Activated B cell treated with CpG ODN at 0.5 μM for 24 hours (primary cell): ENCODE data around the gene KAZN. TPM values are rescaled to one million over a fixed set of nuclear protein-coding genes. Genes with fewer than 3 reads are reported as not detected.

ENCODE experiments used
- ATAC-seq: fragments of 200-7000 bp; cut with Tn5 transposase; one replicate; pipeline ENCODE4 v1.10.0; 2021; ENCODE audit warnings: low read depth, mild to moderate bottlenecking, moderate library complexity
- CTCF ChIA-PET: fragments of 350-600 bp; sonication (Branson Sonifier 250); formaldehyde crosslinking; loops from one replicate; lab custom pipeline; 2021; ENCODE audit warnings: antibody characterized with exemption; lab: Charles Lee
- POLR2A ChIA-PET: fragments of 350-600 bp; sonication (Branson Sonifier 250); formaldehyde crosslinking; loops from one replicate; lab custom pipeline; 2021; ENCODE audit warnings: antibody characterized with exemption; lab: Charles Lee
- DNase-seq: peaks from one replicate; pipeline ENCODE4 v3.0.0; 2022
- H3K27ac Mint-ChIP-seq: one replicate; pipeline ENCODE4 v1.8.0; 2020; ENCODE audit warnings: mixed read lengths
- H3K27me3 Mint-ChIP-seq: one replicate; pipeline ENCODE4 v1.8.0; 2021; ENCODE audit warnings: mixed read lengths
- H3K36me3 Mint-ChIP-seq: one replicate; pipeline ENCODE4 v1.8.0; 2021; ENCODE audit warnings: low read depth, mixed read lengths
- H3K4me1 Mint-ChIP-seq: one replicate; pipeline ENCODE4 v1.8.0; 2021; ENCODE audit warnings: mixed read lengths
- H3K4me3 Mint-ChIP-seq: one replicate; pipeline ENCODE4 v1.8.0; 2020; ENCODE audit warnings: mild to moderate bottlenecking, mixed read lengths
- H3K9me3 Mint-ChIP-seq: one replicate; pipeline ENCODE4 v1.8.0; 2020; ENCODE audit warnings: mixed read lengths
- intact Hi-C: fragments of 100-400 bp; cut with micrococcal nuclease; formaldehyde crosslinking; loops from one replicate; pipeline ENCODE4 v1.15.1; 2024
- total RNA-seq: library from RNA; stranded (reverse); gene quantifications from 2 replicates; pipeline ENCODE4 v1.2.3, GENCODE V29; 2022
- TF ChIP-seq, protein P1 (sequence below): fragments of 200-600 bp; IDR thresholded peaks from one replicate; pipeline ENCODE4 v1.8.0; 2022; ENCODE audit warnings: antibody characterized with exemption, mild to moderate bottlenecking

KAZN gene
- total RNA-seq, 1 donor from 2014 or later: 0.73 TPM

- POLR2A ChIA-PET: no interaction called here
Measured at GRCh38 chr1:14718476-14718875, 120.0 kb downstream of the KAZN start.

GRCh38 chr1:14723401-14723800, 124.9 kb downstream of the KAZN start:
- DNase-seq (no peak), ATAC-seq (no peak)
- H3K9me3 Mint-ChIP-seq: peaks cover 3% of the 10 kb centered on the region
- H3K4me3 Mint-ChIP-seq: no peak overlapping the region
- intact Hi-C loops: no loop called here
- H3K4me1 Mint-ChIP-seq: no peaks in the 10 kb centered on the region
- ChIA-PET POLR2A (no interaction called here), CTCF (no interaction called here)
- TF ChIP-seq, protein P1, sequence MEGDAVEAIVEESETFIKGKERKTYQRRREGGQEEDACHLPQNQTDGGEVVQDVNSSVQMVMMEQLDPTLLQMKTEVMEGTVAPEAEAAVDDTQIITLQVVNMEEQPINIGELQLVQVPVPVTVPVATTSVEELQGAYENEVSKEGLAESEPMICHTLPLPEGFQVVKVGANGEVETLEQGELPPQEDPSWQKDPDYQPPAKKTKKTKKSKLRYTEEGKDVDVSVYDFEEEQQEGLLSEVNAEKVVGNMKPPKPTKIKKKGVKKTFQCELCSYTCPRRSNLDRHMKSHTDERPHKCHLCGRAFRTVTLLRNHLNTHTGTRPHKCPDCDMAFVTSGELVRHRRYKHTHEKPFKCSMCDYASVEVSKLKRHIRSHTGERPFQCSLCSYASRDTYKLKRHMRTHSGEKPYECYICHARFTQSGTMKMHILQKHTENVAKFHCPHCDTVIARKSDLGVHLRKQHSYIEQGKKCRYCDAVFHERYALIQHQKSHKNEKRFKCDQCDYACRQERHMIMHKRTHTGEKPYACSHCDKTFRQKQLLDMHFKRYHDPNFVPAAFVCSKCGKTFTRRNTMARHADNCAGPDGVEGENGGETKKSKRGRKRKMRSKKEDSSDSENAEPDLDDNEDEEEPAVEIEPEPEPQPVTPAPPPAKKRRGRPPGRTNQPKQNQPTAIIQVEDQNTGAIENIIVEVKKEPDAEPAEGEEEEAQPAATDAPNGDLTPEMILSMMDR: no peak
- no peaks in the 10 kb centered on the region for H3K36me3 Mint-ChIP-seq
- H3K27ac Mint-ChIP-seq: no peak overlapping the region
- peaks cover 2% of the 10 kb centered on the region for H3K27me3 Mint-ChIP-seq

More at GRCh38 chr1:14718476-14718875, 120.0 kb downstream of the KAZN start:
- TF ChIP-seq, protein P1: no peak
- Mint-ChIP-seq H3K4me3 (no peak overlapping the region), H3K4me1 (no peaks in the 10 kb centered on the region), H3K27me3 (no peaks in the 10 kb centered on the region), H3K27ac (no peak overlapping the region), H3K36me3 (no peaks in the 10 kb centered on the region), H3K9me3 (peaks cover 3% of the 10 kb centered on the region)
- no peak for DNase-seq
- no peak for ATAC-seq
- CTCF ChIA-PET: no interaction called here
- intact Hi-C loops: no loop called here

GRCh38 chr1:14724246-14724645, 125.8 kb downstream of the KAZN start:
- intact Hi-C loops: no loop called here
- Mint-ChIP-seq H3K27ac (no peak overlapping the region), H3K4me1 (no peaks in the 10 kb centered on the region), H3K4me3 (no peak overlapping the region), H3K36me3 (no peaks in the 10 kb centered on the region), H3K27me3 (peaks cover 2% of the 10 kb centered on the region), H3K9me3 (peaks cover 2% of the 10 kb centered on the region)
- no peak for ATAC-seq
- POLR2A ChIA-PET: no interaction called here
- TF ChIP-seq, protein P1: no peak
- CTCF ChIA-PET: no interaction called here
- no peak for DNase-seq

DNA sequence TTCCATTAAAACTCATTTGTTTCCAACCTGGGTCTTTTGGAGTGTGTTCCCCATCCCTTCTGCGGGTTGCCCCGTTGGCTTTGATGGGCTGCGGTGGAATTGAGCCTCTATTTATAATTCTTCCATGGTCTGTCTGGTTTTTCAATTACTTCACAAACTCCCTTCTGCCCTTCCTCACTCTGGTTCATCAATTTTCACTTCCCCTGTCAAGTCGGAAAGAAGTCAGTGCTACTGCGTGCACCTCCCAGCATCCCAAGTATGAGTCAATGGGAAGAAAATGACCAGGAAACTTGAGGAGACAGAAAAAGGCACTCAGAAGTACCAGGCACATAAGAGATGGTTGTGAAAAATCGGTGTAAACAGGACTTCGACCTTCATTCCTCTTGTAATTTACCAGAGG, 126.2 kb downstream of the KAZN start:
- ChIA-PET CTCF (no interaction called here), POLR2A (no interaction called here)
- intact Hi-C loops: no loop called here
- H3K27me3 Mint-ChIP-seq: peaks cover 2% of the 10 kb centered on the region
- no peaks in the 10 kb centered on the region for H3K36me3 Mint-ChIP-seq
- H3K4me3 Mint-ChIP-seq: no peak overlapping the region
- DNase-seq (no peak), ATAC-seq (no peak)
- no peaks in the 10 kb centered on the region for H3K9me3 Mint-ChIP-seq
- H3K27ac Mint-ChIP-seq: no peak overlapping the region
- no peaks in the 10 kb centered on the region for H3K4me1 Mint-ChIP-seq
- TF ChIP-seq, protein P1: no peak

GRCh38 chr1:14725238-14725637, 126.8 kb downstream of the KAZN start:
- CTCF ChIA-PET: no interaction called here
- no peak overlapping the region for H3K27ac Mint-ChIP-seq
- H3K27me3 Mint-ChIP-seq: peaks cover 2% of the 10 kb centered on the region
- H3K4me3 Mint-ChIP-seq: no peak overlapping the region
- DNase-seq (no peak), ATAC-seq (no peak)
- H3K4me1 Mint-ChIP-seq: no peaks in the 10 kb centered on the region
- H3K36me3 Mint-ChIP-seq: no peaks in the 10 kb centered on the region
- TF ChIP-seq, protein P1: no peak
- intact Hi-C loops: no loop called here
- H3K9me3 Mint-ChIP-seq: no peaks in the 10 kb centered on the region
- POLR2A ChIA-PET: no interaction called here
